Retinal pigment epithelial cell (primary cell): ENCODE results near the gene INPP4A.

Experiments
- DNase-seq: peaks from one replicate; pipeline ENCODE4 v3.0.0-alpha.2; 2010; ENCODE audit warnings: low read depth
- H3K4me3 ChIP-seq: 2 replicates; pipeline ENCODE4 v1.5.1; 2011; ENCODE audit warnings: mild to moderate bottlenecking, low read length, control low read depth, moderate library complexity
- TF ChIP-seq, protein P1 (sequence below): conservative IDR thresholded peaks from 2 replicates; pipeline ENCODE4 v1.5.1; 2011; ENCODE audit warnings: low read depth, low read length, control low read depth, inconsistent platforms

INPP4A gene

DNA sequence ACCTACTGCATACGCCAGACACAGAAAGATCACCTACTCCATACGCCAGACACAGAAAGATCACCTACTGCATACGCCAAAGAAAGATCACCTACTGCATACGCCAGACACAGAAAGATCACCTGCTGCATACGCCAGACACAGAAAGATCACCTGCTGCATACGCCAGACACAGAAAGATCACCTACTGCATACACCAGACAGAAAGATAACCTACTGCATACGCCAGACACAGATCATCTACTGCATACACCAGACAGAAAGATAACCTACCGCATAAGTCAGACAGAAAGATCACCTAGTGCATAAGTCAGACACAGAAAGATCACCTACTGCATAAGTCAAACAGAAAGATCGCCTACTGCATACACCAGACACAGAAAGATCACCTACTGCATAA is 137.9 kb downstream of the INPP4A start:
- no peak overlapping the region for H3K4me3 ChIP-seq
- TF ChIP-seq, protein P1, sequence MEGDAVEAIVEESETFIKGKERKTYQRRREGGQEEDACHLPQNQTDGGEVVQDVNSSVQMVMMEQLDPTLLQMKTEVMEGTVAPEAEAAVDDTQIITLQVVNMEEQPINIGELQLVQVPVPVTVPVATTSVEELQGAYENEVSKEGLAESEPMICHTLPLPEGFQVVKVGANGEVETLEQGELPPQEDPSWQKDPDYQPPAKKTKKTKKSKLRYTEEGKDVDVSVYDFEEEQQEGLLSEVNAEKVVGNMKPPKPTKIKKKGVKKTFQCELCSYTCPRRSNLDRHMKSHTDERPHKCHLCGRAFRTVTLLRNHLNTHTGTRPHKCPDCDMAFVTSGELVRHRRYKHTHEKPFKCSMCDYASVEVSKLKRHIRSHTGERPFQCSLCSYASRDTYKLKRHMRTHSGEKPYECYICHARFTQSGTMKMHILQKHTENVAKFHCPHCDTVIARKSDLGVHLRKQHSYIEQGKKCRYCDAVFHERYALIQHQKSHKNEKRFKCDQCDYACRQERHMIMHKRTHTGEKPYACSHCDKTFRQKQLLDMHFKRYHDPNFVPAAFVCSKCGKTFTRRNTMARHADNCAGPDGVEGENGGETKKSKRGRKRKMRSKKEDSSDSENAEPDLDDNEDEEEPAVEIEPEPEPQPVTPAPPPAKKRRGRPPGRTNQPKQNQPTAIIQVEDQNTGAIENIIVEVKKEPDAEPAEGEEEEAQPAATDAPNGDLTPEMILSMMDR: no peak
- DNase-seq: no peak

DNA sequence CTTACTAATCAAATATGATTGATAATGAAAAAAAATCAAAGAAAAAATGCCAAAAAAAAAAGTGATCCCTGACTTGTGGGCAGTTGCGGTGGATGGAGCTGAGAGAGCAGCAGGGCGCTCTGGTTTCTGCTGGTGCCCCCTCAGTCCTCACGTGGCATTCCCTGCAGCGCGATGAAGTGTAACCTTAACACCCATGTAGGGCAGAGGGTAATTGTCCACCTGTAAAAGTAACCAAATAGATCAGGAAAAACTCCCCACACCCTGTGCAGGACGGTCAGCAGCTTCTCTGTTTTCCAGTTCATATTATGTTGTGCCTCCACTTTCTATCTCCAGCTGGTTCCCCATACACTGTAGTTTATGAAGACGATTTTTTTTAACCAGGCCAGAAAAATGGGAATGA is 138.6 kb downstream of the INPP4A start:
- TF ChIP-seq, protein P1: no peak
- DNase-seq: no peak
- H3K4me3 ChIP-seq: no peak overlapping the region

DNA sequence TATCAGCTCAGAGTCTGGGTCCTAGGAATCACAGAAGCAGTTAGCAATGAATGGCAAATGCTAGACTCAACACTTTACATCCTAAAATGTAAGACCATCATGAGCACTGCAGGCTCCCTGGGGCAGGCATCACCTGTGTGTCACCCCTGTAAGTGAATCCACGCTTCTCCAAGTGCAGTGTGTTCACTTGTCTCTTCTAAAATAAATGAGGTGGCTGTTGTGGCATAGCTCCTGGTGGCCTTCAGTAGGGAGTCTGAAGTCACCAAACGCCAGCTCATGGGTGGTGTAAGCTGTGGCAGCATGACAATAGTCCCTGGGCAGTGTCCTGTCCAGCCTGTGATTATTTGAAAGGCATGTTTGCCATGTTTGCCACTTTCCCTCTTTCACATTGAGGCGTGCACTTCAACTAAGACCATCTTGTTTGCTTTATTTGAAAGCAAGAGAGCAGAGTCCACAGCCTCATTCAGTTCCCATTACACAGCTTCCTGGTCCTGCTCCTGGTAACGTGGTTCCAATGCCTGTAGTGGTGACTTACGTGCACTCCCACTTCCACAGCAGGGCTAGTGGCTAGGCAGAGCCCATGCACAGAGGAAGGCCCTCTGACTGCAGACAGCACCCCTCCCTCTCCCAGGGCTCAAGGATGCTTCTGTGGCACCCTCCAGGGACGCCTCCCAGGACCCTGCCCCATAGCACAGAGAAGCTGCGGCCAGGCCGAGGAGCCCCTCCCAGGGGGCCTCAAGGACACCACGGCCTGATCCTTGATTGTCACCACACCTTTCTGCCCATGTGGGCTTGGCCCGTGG is 139.4 kb downstream of the INPP4A start:
- DNase-seq: no peak
- no peak overlapping the region for H3K4me3 ChIP-seq
- TF ChIP-seq, protein P1: no peak

DNA sequence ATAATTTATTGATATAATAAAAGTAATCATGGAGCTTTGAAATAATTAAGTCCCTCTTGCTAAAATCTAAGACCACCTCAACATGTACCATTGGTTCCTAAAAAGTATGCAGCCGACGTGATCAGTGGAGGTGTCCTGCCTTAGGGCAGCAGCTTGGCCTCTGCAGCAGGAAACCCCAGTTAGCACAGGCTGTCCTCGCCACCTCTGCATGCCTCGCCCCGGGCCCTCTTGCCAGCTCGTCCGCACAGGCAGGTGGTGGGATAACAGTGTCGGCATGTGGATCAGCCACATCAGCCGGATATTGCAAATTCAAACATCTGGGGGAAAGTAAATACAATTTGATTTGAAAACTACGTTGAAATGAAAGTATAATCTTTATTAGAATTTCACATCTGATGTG is 140.7 kb downstream of the INPP4A start:
- no peak for DNase-seq
- TF ChIP-seq, protein P1: no peak
- H3K4me3 ChIP-seq: no peak overlapping the region

DNA sequence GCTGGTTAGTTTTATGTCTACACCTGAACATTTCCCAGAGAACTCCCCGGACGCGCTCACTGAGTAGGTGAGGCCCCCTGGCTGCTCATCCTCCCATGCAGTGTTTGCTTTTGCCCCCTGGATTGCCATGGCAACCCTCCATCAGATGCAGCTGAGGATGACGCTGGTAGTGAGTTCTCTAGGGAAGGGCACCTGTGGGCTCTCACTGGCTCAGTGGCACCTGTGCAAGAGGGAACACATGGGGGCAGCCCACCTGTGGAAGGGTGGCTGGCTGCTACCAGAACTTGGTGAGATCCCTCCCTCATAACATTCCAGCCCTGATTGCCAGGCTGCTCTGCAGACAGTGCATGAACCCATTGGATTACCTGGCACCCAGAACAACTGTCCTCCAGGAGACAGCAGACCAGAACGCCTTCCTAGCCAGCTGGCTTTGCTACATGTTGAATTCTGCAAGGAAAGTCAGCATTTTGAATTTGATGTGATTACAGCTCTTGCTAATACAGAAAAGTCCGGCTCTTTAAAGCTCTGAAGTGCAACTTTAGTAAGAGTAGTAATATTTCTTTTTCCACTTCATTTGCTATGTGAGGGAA is 142.0 kb downstream of the INPP4A start:
- TF ChIP-seq, protein P1: no peak
- DNase-seq: no peak
- H3K4me3 ChIP-seq: no peak overlapping the region

DNA sequence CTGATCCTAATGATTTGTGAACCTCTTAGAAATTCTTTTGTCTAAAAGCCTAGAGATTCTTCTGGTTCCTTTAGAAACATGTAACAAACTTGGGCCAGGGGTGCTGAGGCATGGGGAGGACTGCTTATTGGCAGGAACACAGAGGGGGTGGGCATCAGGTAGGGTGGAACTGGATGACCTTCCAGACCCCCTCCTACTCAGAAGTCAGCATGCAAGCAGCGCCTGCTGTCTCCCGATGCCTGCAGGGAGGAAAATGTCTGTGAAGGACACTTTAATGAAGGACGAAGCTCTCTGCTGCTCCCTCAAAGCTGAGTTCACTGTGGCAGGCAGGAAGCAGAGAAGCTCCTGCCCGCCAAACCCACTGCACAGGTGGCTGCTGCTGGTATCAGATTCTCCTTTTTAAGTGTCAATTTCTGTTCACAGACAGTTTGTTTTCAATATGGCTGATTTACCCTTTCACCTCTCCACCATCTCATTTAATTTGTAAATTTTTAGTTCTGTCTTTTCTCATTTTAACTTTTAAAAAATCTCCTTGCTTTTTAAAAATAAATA is 144.3 kb downstream of the INPP4A start:
- DNase-seq: no peak
- H3K4me3 ChIP-seq: no peak overlapping the region
- TF ChIP-seq, protein P1: no peak
